GM12892 (cell line): ENCODE results near the gene GRPEL1.
"Not testable (repeated sequence)": the region's sequence is repeated elsewhere in the genome, so short reads cannot be mapped to it uniquely, and the experiment has no call there.

Experiments used
- DNase-seq: peaks from one replicate; pipeline ENCODE4 v3.0.0; 2011; ENCODE audit not compliant: insufficient read length
- FAIRE-seq: peaks from 2 replicates; lab custom pipeline; 2011; peaks lifted over from hg19 to GRCh38; lab: Jason Lieb, UNC
- POLR2A ChIP-seq: IDR thresholded peaks from 2 replicates; pipeline ENCODE4 v1.6.1; 2011; ENCODE audit warnings: low read depth, low read length, control low read depth
- POLR2AphosphoS5 ChIP-seq: IDR thresholded peaks from 2 replicates; pipeline ENCODE4 v1.6.1; 2011; ENCODE audit warnings: low read depth, low read length, control low read depth
- TAF1 ChIP-seq: IDR thresholded peaks from 2 replicates; pipeline ENCODE4 v1.6.1; 2011; ENCODE audit warnings: low read depth, mild to moderate bottlenecking, control low read depth, low read length, borderline replicate concordance

The GRPEL1 gene

GRCh38 chr4:7086384-7086783 lies 18.5 kb upstream of the GRPEL1 start:
- no peak for TF ChIP-seq TAF1
- TF ChIP-seq POLR2A = no peak
- TF ChIP-seq POLR2AphosphoS5 = no peak
- no peak for DNase-seq
- no peak for FAIRE-seq

DNA sequence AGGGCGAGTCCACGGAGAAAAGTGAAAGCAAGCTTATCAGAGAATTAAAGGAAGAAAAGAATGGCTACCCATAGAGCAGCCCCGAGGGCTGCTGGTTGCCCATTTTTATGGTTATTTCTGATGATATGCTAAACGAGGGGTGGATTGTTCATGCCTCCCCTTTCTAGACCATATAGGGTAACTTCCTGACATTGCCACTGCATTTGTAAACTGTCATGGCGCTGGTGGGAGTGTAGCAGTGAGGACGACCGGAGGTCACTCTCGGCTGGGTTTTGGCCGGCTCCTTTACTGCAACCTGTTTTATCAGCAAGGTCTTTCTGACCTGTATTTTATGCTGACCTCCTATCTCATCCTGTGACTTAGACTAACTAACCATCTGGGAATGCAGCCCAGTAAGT lies 16.7 kb upstream of the GRPEL1 start:
- FAIRE-seq, DNase-seq: not testable (repeated sequence)

DNA sequence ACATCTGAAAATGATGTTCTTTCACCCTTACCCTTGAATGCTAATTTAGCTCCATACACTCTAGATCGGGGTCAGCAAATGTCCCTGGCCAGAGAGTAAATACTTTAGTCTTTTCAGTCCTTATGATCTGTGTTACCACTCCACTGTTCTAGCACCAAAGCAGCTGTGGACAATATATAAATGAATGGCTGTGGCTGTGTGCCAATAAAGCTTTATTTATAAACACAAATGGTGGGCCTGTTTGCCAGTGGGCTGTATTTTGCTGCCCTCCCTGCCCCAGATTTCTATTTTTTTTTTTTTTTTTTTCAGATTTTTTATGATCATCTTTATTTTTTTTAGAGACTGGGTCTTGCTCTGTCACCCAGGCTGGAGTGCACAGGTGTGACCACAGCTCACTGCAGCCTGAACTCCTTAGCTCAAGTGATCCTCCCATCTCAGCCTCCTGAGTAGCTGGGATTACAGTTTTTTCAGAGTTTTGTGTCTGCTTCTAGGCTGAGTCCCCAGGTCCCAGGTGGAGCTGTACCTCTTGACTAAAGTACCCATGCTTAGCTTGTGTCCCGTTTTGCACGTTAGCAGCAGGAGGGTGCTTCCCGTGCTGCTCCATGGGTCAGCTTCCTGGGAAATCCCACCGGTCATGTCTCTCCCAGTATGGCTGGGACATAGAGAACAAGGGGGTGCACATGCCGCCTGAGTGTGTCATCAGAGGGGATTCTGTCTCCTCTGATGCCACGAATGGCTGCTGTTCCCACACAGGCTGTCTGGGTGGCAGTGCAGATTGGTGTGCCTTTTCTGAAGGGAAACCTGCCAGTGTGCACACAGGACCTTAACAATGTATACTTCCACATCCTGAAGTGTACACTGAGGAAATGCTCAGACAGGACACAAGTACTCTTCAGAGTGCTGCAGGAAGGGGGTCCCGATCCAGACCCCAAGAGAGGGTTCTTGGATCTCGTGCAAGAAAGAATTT lies 16.0 kb upstream of the GRPEL1 start:
- FAIRE-seq = no peak
- TF ChIP-seq POLR2AphosphoS5 = no peak
- TF ChIP-seq POLR2A = no peak
- no peak for TF ChIP-seq TAF1
- DNase-seq = no peak

GRCh38 chr4:7079909-7080308 lies 12.0 kb upstream of the GRPEL1 start:
- not testable (repeated sequence) for DNase-seq, FAIRE-seq

DNA sequence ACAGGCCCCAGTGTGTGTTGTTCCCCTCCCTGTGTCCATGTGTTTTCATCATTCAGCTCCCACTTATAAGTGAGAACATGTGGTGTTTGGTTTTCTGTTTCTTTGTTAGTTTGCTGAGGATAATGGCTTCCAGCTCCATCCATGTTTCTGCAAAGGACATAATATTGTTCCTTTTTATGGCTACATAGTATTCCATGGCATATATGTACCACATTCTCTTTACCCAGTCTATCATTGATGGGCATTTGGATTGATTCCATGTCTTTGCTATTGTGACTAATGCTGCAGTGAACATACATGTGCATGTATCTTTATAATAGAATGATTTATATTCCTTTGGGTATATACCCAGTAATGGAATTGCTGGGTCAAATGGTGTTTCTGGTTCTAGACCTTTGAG lies 11.6 kb upstream of the GRPEL1 start:
- FAIRE-seq, DNase-seq: not testable (repeated sequence)

- FAIRE-seq = no peak
- no peak for DNase-seq
- TF ChIP-seq TAF1 = no peak
- no peak for TF ChIP-seq POLR2A
- no peak for TF ChIP-seq POLR2AphosphoS5
These were observed 10.2 kb upstream of the GRPEL1 start for GRCh38 chr4:7078025-7078424.

GRCh38 chr4:7077371-7077770 lies 9.5 kb upstream of the GRPEL1 start:
- FAIRE-seq (no peak), DNase-seq (no peak)
- no peak for TF ChIP-seq TAF1
- no peak for TF ChIP-seq POLR2A
- no peak for TF ChIP-seq POLR2AphosphoS5

- TF ChIP-seq POLR2A (no peak), TAF1 (no peak), POLR2AphosphoS5 (no peak)
- FAIRE-seq (no peak), DNase-seq (no peak)
These were observed 8.8 kb upstream of the GRPEL1 start for GRCh38 chr4:7076696-7077082.

GRCh38 chr4:7075962-7076695 lies 8.3 kb upstream of the GRPEL1 start:
- FAIRE-seq (no peak), DNase-seq (no peak)
- TF ChIP-seq POLR2A (no peak), TAF1 (no peak), POLR2AphosphoS5 (no peak)

GRCh38 chr4:7074426-7074825 lies 6.6 kb upstream of the GRPEL1 start:
- DNase-seq (no peak), FAIRE-seq (no peak)
- no peak for TF ChIP-seq POLR2AphosphoS5
- TF ChIP-seq TAF1 = no peak
- TF ChIP-seq POLR2A = no peak

GRCh38 chr4:7073526-7074390 lies 5.9 kb upstream of the GRPEL1 start:
- TF ChIP-seq TAF1 = no peak
- no peak for TF ChIP-seq POLR2A
- no peak for TF ChIP-seq POLR2AphosphoS5
- FAIRE-seq (no peak), DNase-seq (peak; percentile 36)

DNA sequence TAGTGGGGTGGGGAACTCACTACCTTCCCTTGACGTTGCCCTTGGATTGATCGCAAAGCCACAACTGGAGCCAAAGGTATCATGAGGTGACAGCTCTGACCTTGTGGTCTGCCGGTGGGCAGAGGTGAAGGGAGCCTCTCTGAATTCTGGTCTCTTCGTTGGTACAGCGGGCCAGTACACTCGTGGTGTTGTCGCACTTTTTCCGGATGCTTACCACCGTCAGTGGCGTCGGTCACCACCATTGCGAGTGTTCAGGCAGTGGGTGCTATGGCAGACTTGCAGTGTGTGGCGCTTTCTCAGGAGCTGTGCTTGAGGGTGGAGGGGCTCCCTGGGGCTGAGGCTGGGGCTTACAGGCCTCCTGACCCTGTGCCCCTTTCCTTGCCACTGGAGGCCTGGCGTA lies 5.2 kb upstream of the GRPEL1 start:
- DNase-seq (no peak), FAIRE-seq (no peak)

More for the DNA sequence above, 5.2 kb upstream of the GRPEL1 start:
- TF ChIP-seq POLR2AphosphoS5 (no peak), TAF1 (no peak), POLR2A (no peak)
